HG02884 (cell line): ENCODE results near the gene CLEC4F.

Experiments
- ATAC-seq: cut with Tn5 transposase; IDR thresholded peaks from one replicate; pipeline ENCODE4 v1.9.1; 2021; ENCODE audit warnings: mild to moderate bottlenecking, moderate library complexity; ENCODE audit not compliant: unreplicated experiment

Gene CLEC4F

GRCh38 chr2:70759446-70759845 lies 61.0 kb downstream of the CLEC4F start:
- ATAC-seq, result no peak
